Activated CD4-positive, alpha-beta T cell treated with anti-CD3 and anti-CD28 coated beads for 36 hours (primary cell): Measurements from ENCODE around the gene GRN. TPM values are rescaled to one million over a fixed set of nuclear protein-coding genes. Genes with fewer than 3 reads are reported as not detected.

ENCODE experiments used
- ATAC-seq: fragments of 200-7000 bp; cut with Tn5 transposase; one replicate; pipeline ENCODE4 v1.10.0; 2021; ENCODE audit warnings: mild to moderate bottlenecking, moderate library complexity
- CTCF ChIA-PET: fragments of 350-600 bp; sonication (Branson Sonifier 250); formaldehyde crosslinking; loops from one replicate; lab custom pipeline; 2021; ENCODE audit warnings: antibody characterized with exemption; lab: Charles Lee
- POLR2A ChIA-PET: fragments of 350-600 bp; sonication (Branson Sonifier 250); formaldehyde crosslinking; loops from one replicate; lab custom pipeline; 2021; ENCODE audit warnings: antibody characterized with exemption, inconsistent platforms; lab: Charles Lee
- DNase-seq: peaks from one replicate; pipeline ENCODE4 v3.0.0-alpha.2; 2020
- H3K27ac Mint-ChIP-seq: one replicate; pipeline ENCODE4 v1.8.0; 2021; ENCODE audit warnings: mixed read lengths
- H3K27me3 Mint-ChIP-seq: one replicate; pipeline ENCODE4 v1.8.0; 2021; ENCODE audit warnings: mixed read lengths
- H3K36me3 Mint-ChIP-seq: one replicate; pipeline ENCODE4 v1.8.0; 2021; ENCODE audit warnings: low read depth, mixed read lengths
- H3K4me1 Mint-ChIP-seq: one replicate; pipeline ENCODE4 v1.8.0; 2021; ENCODE audit warnings: mixed read lengths
- H3K4me3 Mint-ChIP-seq: one replicate; pipeline ENCODE4 v1.8.0; 2021; ENCODE audit warnings: mild to moderate bottlenecking, moderate library complexity, mixed read lengths
- H3K9me3 Mint-ChIP-seq: one replicate; pipeline ENCODE4 v1.8.0; 2021; ENCODE audit warnings: low read depth, mixed read lengths
- intact Hi-C, 2 experiments: fragments of 100-400 bp; cut with DNase I in 1 of 2; cut with micrococcal nuclease in 1 of 2; formaldehyde crosslinking; loops; one replicate each; pipeline versions ENCODE4 v1.14.2 to v1.15.1; 2022 to 2024; cut with DNase I, micrococcal nuclease
- total RNA-seq, 2 experiments: library from RNA; stranded (reverse); gene quantifications; one replicate each; pipeline ENCODE4 v1.2.3, GENCODE V29; 2021

Gene GRN
- total RNA-seq, 2 experiments from 2014 or later: 35.4 to 68.0 TPM

DNA sequence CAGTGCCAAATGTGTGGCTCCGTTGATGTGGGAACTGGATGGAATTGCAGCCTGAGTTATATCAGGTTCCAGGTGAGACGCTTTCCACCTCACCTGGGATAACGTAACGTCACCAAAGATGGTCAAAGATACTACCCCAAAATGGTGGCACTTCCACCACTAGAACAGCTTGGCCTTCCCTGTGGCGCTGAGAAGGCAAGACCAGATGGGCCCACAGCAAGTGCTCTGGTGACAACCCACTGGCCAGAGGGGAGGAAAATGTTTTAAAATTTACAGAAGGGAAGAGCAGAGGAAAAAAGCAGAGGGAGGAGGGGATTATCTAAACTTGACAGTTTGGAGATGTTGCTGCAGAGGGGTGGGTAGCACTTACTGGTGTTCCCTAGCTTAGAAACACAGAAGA is 51.8 kb downstream of the GRN start:
- Mint-ChIP-seq H3K27me3 (no peaks in the 10 kb centered on the region), H3K4me3 (no peak overlapping the region), H3K27ac (no peak overlapping the region), H3K9me3 (no peaks in the 10 kb centered on the region), H3K36me3 (peaks cover 36% of the 10 kb centered on the region), H3K4me1 (peaks cover 20% of the 10 kb centered on the region)
- DNase-seq (no peak), ATAC-seq (no peak)
- CTCF ChIA-PET: interaction anchor here (0.9 to 1.4 kb wide), 3 partner anchors 10 to 19 kb away, joined by 3 to 4 read pairs (median 3); no protein-coding TSS in a partner anchor
- intact Hi-C loops: no loop called here
- POLR2A ChIA-PET: no interaction called here

DNA sequence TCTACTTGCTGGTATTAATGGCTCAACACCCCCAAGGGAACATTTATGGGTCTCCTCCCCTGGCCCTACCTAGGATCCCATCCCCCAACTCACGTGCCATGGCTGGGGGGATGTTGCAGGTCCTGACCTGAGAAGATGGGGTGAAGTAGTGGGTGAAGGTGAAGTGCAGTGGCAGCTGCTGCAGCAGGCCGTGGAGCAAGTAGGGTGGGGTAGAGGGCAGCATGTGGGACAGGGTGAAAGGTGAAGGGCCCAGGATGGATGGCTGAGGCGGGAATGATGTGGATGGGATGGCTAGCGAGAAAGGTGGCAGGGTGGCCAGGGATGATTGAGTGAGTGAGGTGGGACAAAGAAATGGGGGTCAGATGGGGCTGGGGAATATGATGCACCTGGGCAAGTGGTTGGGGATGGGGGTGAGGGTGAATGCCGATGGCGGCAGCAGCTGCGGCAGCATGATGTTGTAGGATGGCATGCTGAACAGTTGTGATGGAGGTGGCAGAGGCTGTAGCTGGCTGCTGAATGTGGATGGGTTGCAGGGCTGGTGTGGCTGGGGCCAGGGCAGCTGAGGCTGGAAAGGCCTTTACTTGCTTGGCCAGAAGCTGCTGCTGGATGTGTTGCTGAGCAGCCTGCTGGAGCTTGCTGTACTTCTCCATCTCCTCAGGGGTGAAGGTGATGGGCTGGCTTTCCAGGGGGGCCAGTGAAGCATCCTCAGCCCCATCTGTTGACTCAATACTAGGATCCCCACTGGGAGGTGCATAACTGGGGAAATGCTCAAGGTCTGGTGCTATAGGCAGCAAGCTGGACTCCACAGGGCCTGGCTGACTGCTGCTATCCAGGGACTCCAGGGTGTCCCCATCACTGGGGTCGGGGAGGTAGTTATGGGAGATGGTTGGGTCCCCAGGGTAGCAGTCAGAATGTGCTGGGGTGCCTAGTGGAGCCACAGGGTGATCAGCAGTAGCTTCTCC is 52.7 kb downstream of the GRN start:
- H3K4me3 Mint-ChIP-seq: no peak overlapping the region
- no peaks in the 10 kb centered on the region for H3K27me3 Mint-ChIP-seq
- intact Hi-C loops: no loop called here
- H3K36me3 Mint-ChIP-seq: peaks cover 37% of the 10 kb centered on the region
- no peak overlapping the region for H3K27ac Mint-ChIP-seq
- no peak for ATAC-seq
- H3K9me3 Mint-ChIP-seq: no peaks in the 10 kb centered on the region
- POLR2A ChIA-PET: no interaction called here
- CTCF ChIA-PET: interaction anchor here (0.7 to 1.4 kb wide), 4 partner anchors 9 to 26 kb away, joined by 3 to 6 read pairs (median 4); no protein-coding TSS in a partner anchor
- DNase-seq: no peak
- peaks cover 24% of the 10 kb centered on the region for H3K4me1 Mint-ChIP-seq

DNA sequence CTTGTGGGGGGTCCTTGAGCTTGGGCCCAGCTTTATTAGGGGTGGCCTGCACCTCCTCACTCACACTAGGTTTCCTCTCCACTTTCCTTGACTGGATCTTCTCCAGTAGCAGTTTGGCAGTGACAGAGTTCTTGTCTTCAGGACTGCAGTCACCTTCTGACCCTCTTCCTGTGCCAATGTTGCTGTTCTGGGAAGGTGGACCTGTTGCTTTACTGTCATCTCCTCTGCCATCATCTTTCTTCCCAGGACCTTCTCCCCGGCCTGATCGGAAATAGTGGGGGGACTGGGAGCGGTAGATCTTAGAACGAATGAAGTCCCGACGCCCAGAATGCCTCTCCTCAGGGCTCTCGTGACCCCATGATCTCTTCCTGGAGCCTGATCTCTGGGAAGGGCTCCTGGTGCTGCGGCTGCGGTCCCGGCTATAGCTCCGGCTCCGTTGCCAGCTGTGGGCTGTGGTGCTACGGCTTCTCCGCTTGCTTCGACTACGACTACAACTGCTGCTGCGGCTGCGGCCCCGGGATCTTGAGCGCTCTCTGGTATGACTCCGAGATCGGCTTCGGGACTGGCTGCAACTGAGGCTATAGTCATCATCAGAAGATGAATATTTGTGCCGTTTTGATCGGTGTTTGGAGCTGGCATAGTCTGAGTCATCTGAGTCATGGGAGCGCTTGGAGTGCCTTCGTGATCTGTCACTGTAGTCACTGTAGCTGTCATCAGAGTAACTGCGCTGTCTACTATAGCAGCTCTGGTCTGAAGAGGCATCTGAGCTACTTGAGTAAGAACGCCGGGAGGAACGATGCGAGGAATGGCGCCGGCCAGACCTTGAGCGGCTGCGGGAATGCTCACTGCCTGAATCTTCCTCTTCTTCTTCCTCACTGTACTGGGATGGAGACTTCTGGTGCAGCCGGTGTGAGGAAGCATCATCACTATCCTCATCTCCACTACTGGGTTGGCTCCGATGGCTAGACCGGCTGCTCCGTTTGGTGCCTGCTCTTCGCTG is 53.9 kb downstream of the GRN start:
- POLR2A ChIA-PET: no interaction called here
- CTCF ChIA-PET: interaction anchor here (1.3 to 1.9 kb wide), 2 partner anchors 12 to 125 kb away, joined by 6 to 10 read pairs; no protein-coding TSS in a partner anchor
- Mint-ChIP-seq H3K9me3 (no peaks in the 10 kb centered on the region), H3K27ac (no peak overlapping the region), H3K36me3 (peaks cover 37% of the 10 kb centered on the region), H3K4me1 (peaks cover 17% of the 10 kb centered on the region), H3K4me3 (no peak overlapping the region), H3K27me3 (no peaks in the 10 kb centered on the region)
- no peak for ATAC-seq
- no peak for DNase-seq
- intact Hi-C loops: no loop called here

DNA sequence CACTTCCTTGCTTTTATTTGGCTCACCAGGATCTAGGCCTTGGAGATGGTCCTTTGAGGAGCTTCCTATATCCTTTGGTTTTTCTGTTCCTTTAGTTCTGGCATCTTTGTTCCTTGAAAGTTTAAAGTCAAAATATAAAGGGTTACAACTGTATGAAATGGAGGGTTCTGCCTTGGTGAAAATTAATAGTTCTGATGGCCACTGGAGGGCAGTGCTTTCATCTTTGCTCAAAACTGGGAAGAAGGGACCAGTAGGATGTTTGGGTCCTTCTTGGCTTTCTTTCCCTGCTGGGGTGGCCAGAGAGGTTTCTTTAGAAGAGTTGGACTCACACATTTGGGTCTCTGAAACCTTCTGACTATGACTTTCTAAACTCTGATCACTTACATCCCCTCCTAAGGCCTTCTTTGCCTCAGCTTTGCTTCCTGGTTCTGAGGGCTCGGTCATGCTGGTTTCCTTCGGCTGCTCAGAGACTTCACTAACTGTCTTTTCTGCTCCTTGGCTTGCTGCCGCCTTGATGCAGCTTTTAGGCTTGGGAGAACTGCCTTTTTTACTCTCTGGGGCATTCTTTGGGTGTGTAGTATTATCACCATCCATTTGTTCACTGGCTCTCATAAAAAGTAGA is 55.2 kb downstream of the GRN start:
- Mint-ChIP-seq H3K4me1 (peaks cover 13% of the 10 kb centered on the region), H3K27ac (no peak overlapping the region), H3K36me3 (peaks cover 39% of the 10 kb centered on the region), H3K27me3 (no peaks in the 10 kb centered on the region), H3K4me3 (no peak overlapping the region), H3K9me3 (no peaks in the 10 kb centered on the region)
- POLR2A ChIA-PET: interaction anchor here (0.7 kb wide), 1 partner anchor 456 kb away, joined by 3 read pairs; no protein-coding TSS in a partner anchor
- ATAC-seq (peak; percentile 45), DNase-seq (no peak)
- CTCF ChIA-PET: interaction anchor here (0.7 to 1.9 kb wide), 3 partner anchors 49 to 123 kb away, joined by 3 to 10 read pairs (median 4); no protein-coding TSS in a partner anchor
- intact Hi-C loops: loop anchor here in 1 of 2 experiments (1.0 kb wide), 1 partner anchor 123 kb away; no protein-coding TSS in a partner anchor

Other genes starting within 250 kb of the GRN start
- 10 to 100 TPM; 16.5 to 22.0 TPM for gene HDAC5, start 221.7 kb upstream of the GRN start, total RNA-seq
- 10 to 100 TPM; 17.1 to 23.3 TPM for gene HROB, start 203.4 kb upstream of the GRN start, total RNA-seq
- under 1 TPM; 0.14 TPM for gene ASB16, start 174.6 kb upstream of the GRN start, total RNA-seq
- 10 to 100 TPM; 19.8 to 20.3 TPM for gene TMUB2, start 158.3 kb upstream of the GRN start, total RNA-seq
- gene ATXN7L3, start 145.4 kb upstream of the GRN start, total RNA-seq: 10 to 100 TPM; 66.3 to 70.6 TPM
- gene UBTF, start 125.6 kb upstream of the GRN start, total RNA-seq: 100 to 1,000 TPM; 127 to 162 TPM
- gene SLC4A1, start 77.2 kb upstream of the GRN start, total RNA-seq: not detected
- under 1 TPM in 1 of 2 experiments, not detected in 1; 0.11 TPM for gene RUNDC3A, start 36.7 kb upstream of the GRN start, total RNA-seq
- 100 to 1,000 TPM; 127 to 129 TPM for gene SLC25A39, start 20.5 kb upstream of the GRN start, total RNA-seq
- under 1 TPM; 0.18 to 0.32 TPM for gene FAM171A2, start 18.6 kb downstream of the GRN start, total RNA-seq
- gene ITGA2B, start 44.3 kb downstream of the GRN start, total RNA-seq: 1 to 10 TPM; 1.6 to 1.7 TPM
- 10 to 100 TPM; 39.6 to 43.2 TPM for gene GPATCH8, start 158.1 kb downstream of the GRN start, total RNA-seq
- gene FZD2, start 212.2 kb downstream of the GRN start, total RNA-seq: under 1 TPM; 0.07 to 0.09 TPM